ENCODE results near the gene TECPR1. TPM values are rescaled to one million over a fixed set of nuclear protein-coding genes. Genes with fewer than 3 reads are reported as not detected.
"Not testable (repeated sequence)": the region's sequence is repeated elsewhere in the genome, so short reads cannot be mapped to it uniquely, and the experiment has no call there.

TECPR1 gene
- total RNA-seq, 1 donor from 2014 or later: 174 TPM

DNA sequence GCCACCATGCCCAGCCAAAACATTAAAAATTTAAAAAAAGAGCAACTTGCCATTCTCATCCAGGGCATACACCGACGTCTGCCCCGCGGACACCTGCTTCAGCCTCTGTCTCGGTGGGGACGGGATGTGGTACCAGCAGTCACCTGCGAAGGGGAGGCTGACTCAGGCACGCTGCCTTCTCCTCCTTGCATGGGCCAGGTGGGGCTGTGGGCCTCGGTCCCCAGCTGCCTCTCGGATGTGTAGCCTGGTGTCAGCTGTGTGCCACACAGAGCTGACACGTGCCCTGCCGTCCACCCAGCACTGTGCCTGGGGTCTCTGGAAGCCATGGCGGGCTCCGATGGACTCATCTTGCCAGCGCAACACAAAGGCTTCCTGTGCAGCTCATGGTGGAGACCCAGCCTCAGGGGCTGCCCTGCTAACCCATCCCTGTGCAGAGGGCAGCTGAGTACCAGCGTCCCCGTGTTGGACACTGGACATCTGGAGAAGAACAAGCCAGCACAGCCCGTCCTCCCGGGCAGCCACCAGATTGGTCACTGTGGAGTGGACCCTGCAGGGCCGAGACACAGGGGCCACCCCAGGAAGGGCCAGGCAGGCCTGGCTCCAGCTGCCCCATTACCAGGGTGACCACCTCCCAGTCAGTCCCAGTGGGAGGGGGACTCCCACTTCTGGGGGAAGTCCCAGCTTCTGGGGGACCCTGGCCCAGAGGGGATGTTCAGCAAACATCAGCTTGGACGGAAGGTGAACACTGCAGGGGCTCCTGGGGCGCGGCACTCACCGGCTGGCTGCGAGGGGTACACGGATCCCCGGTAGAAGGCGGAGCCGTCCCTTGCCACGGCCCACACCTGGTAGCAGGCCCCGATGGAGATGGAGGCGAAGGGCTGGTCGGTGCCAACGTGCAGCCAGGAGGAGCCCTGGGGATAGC, 30.2 kb downstream of the TECPR1 start:
- DNase-seq: no peak
- H3K4me1 Mint-ChIP-seq (ENCODE audit: low read depth, unreplicated experiment): peaks cover 5% of the 10 kb centered on the region
- no peak overlapping the region for H3K4me3 Mint-ChIP-seq (ENCODE audit: unreplicated experiment)

DNA sequence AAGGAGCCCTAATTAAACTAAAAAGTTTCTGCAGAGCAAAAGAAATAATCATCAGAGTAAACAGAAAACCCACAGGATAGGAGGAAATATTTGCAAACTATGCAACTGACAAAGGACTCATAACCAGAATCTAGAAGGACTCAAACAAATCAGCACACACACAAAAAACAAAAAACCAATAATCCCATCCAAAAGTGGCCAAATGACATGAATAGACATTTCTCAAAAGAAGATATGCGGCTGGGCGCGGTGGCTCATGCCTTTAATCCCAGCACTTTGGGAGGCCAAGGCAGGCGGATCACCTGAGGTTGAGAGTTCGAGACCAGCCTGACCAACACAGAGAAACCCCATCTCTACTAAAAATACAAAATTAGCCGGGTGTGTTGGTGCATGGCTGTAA, 32.6 kb downstream of the TECPR1 start:
- not testable (repeated sequence) for DNase-seq; H3K27me3 Mint-ChIP-seq (ENCODE audit: unreplicated experiment); H3K4me3 Mint-ChIP-seq (ENCODE audit: unreplicated experiment); H3K27ac Mint-ChIP-seq (ENCODE audit: unreplicated experiment); H3K36me3 Mint-ChIP-seq (ENCODE audit: unreplicated experiment); H3K4me1 Mint-ChIP-seq (ENCODE audit: low read depth, unreplicated experiment); H3K9me3 Mint-ChIP-seq (ENCODE audit: unreplicated experiment)

More for the DNA sequence above, 30.2 kb downstream of the TECPR1 start:
- Mint-ChIP-seq H3K27me3 (ENCODE audit: unreplicated experiment) (peaks cover 8% of the 10 kb centered on the region), H3K27ac (ENCODE audit: unreplicated experiment) (no peak overlapping the region), H3K9me3 (ENCODE audit: unreplicated experiment) (peaks cover 8% of the 10 kb centered on the region), H3K36me3 (ENCODE audit: unreplicated experiment) (no peaks in the 10 kb centered on the region)
- TF ChIP-seq, protein P1, sequence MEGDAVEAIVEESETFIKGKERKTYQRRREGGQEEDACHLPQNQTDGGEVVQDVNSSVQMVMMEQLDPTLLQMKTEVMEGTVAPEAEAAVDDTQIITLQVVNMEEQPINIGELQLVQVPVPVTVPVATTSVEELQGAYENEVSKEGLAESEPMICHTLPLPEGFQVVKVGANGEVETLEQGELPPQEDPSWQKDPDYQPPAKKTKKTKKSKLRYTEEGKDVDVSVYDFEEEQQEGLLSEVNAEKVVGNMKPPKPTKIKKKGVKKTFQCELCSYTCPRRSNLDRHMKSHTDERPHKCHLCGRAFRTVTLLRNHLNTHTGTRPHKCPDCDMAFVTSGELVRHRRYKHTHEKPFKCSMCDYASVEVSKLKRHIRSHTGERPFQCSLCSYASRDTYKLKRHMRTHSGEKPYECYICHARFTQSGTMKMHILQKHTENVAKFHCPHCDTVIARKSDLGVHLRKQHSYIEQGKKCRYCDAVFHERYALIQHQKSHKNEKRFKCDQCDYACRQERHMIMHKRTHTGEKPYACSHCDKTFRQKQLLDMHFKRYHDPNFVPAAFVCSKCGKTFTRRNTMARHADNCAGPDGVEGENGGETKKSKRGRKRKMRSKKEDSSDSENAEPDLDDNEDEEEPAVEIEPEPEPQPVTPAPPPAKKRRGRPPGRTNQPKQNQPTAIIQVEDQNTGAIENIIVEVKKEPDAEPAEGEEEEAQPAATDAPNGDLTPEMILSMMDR (IDR thresholded peaks at IDR 0.05; ENCODE audit: partially characterized antibody, unreplicated experiment): no peak

DNA sequence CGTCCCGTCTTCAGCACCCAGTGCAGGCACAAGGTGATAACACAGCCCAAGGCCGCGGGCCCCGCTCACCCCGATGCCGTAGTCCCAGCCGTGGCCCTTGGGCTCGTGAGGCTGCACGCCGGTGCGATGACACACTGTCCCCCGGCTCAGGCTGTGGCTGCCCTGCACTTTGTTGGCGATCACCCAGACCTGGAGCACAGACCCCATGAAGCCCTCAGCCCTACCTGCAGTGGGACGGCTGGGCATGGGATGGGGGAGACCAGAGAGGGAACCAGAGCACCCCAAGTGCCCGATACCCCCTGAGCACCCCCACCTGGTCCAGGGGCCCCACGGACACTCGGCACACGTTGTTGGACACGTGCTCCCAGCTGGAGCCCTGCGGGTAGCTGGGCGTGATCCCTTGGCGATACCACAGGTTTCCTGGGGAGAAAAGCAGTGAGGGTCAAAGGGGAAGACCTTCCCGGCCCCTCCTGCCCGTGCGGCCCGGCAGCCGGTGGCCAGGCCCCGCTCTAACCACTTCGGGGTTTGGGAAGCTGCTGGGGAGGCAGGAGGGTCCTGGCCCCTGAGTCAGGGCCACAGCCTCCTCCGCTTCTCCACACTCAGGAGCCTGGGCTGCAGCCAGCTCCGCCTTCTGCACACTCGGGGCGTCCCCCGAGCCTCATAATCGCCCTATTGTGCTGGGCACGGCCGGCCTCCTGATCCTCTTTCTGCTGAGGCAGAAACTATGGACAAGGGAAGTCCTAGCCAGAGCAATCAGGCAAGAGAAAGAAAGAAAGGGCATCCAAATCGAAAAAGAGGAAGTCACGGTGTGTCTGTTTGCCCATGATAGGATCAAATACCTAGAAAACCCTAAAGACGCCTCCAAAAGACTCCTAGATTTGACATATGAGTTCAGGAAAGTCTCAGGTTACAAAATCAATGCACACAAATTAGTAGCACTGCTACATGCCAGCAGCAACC, 34.1 kb downstream of the TECPR1 start:
- H3K9me3 Mint-ChIP-seq (ENCODE audit: unreplicated experiment): peaks cover 12% of the 10 kb centered on the region
- no peaks in the 10 kb centered on the region for H3K36me3 Mint-ChIP-seq (ENCODE audit: unreplicated experiment)
- DNase-seq: peak; percentile 27
- H3K27me3 Mint-ChIP-seq (ENCODE audit: unreplicated experiment): peaks cover 8% of the 10 kb centered on the region
- peaks cover 5% of the 10 kb centered on the region for H3K4me1 Mint-ChIP-seq (ENCODE audit: low read depth, unreplicated experiment)
- peak overlapping the region; percentile 65 for H3K27ac Mint-ChIP-seq (ENCODE audit: unreplicated experiment)
- peak overlapping the region; percentile 9 for H3K4me3 Mint-ChIP-seq (ENCODE audit: unreplicated experiment)
- TF ChIP-seq, protein P1 (IDR thresholded peaks at IDR 0.05; ENCODE audit: partially characterized antibody, unreplicated experiment): no peak

DNA sequence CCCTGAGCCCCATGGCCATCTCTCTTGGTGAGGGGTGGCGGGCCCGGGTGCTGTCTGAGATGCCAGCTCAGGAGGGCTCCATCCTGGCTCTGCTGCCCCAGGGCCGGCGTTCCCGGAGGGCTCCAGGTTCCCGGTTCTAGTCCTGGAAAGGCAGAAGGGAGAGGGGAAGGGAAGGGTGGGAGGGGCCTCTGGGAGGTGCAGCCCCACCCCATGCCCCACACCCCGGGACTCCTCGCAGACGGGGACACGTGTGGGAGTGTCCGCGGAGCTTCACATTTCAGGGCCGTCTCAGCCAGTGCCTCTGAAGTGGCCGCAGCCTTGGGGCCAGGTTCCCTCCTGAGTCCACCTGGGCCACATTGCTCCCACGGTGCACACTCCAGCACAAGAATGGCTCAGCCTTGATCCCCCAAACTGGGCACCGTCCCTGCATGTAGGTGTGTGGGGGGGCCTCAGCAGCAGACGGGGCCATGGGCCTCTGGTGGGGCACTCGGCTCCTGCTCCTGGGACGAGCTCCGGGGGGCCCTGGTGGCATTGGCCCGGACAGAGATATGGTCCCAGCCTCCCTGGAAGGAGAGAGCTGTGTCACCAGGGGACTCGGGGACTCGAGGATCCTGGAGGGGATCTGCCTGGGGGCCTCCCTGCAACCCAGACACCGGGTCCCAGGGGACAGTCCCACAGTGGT, 35.0 kb downstream of the TECPR1 start:
- Mint-ChIP-seq H3K27me3 (ENCODE audit: unreplicated experiment) (peaks cover 8% of the 10 kb centered on the region), H3K4me3 (ENCODE audit: unreplicated experiment) (no peak overlapping the region), H3K36me3 (ENCODE audit: unreplicated experiment) (no peaks in the 10 kb centered on the region), H3K27ac (ENCODE audit: unreplicated experiment) (no peak overlapping the region), H3K4me1 (ENCODE audit: low read depth, unreplicated experiment) (peaks cover 5% of the 10 kb centered on the region), H3K9me3 (ENCODE audit: unreplicated experiment) (peaks cover 12% of the 10 kb centered on the region)
- no peak for DNase-seq
- TF ChIP-seq, protein P1 (IDR thresholded peaks at IDR 0.05; ENCODE audit: partially characterized antibody, unreplicated experiment): no peak

Data from glutamatergic neuron (in vitro differentiated cells).